ENCODE measurements around the gene ATP6V1F. TPM values are rescaled to one million over a fixed set of nuclear protein-coding genes. Genes with fewer than 3 reads are reported as not detected.
A peak's percentile ranks its signal among the peaks of the same experiment; 100 is the strongest.

The ATP6V1F gene
- total RNA-seq, 2 experiments from 2014 or later: 108 to 155 TPM

DNA sequence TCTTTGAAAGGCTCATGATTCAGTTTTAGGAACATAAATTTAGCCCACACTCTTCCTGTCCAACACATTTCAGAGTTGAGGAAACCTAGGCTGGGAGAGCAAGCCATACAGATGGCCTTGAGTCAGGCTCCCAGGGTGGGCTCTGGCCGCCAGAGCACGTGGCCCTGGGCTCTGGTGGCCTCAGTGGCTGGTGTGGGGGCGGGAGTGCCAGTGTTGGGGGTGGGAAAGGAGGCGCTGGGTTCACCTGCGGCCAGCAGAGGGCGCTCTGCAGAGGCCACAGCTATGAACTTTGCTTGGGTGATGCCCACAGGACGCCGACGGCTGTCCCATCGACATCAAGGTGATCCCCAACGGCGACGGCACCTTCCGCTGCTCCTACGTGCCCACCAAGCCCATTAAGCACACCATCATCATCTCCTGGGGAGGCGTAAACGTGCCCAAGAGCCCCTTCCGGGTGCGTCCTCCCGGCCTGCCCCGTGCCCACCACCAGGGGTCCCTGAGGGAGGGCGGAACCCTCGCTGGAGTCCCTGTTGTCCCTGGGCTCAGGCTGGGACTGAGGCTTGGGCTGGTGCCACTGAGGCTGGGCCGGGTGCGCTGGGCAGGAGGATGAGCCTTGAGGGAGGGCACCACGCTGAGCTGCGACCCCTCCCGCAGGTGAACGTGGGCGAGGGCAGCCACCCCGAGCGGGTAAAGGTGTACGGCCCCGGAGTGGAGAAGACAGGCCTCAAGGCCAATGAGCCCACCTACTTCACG, 20.6 kb upstream of the ATP6V1F start:
- H3K4me1 ChIP-seq (ENCODE audit: insufficient read depth, low read length, poor library complexity, severe bottlenecking): peaks cover 3% of the 10 kb centered on the region
- no peak overlapping the region for H2AFZ ChIP-seq (ENCODE audit: low read length)
- BruUV-seq (replicated peaks): no TSS peak
- TF ChIP-seq EZH2phosphoT487 (IDR thresholded peaks at IDR 0.05; ENCODE audit: borderline replicate concordance, low read depth, low read length): no peak
- TF ChIP-seq, protein P1, sequence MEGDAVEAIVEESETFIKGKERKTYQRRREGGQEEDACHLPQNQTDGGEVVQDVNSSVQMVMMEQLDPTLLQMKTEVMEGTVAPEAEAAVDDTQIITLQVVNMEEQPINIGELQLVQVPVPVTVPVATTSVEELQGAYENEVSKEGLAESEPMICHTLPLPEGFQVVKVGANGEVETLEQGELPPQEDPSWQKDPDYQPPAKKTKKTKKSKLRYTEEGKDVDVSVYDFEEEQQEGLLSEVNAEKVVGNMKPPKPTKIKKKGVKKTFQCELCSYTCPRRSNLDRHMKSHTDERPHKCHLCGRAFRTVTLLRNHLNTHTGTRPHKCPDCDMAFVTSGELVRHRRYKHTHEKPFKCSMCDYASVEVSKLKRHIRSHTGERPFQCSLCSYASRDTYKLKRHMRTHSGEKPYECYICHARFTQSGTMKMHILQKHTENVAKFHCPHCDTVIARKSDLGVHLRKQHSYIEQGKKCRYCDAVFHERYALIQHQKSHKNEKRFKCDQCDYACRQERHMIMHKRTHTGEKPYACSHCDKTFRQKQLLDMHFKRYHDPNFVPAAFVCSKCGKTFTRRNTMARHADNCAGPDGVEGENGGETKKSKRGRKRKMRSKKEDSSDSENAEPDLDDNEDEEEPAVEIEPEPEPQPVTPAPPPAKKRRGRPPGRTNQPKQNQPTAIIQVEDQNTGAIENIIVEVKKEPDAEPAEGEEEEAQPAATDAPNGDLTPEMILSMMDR (conservative IDR thresholded peaks at IDR 0.05; ENCODE audit: low read length): peak; percentile 92
- POLR2A ChIA-PET: interaction anchor here (0.5 kb wide), 1 partner anchor 335 kb away, joined by 5 read pairs; no protein-coding TSS in a partner anchor
- intact Hi-C loops (cut with micrococcal nuclease; ENCODE audit: unreplicated experiment): loop anchor here (1.0 to 5.0 kb wide), 3 partner anchors 41 to 370 kb away; no protein-coding TSS in a partner anchor
- H3K9me3 ChIP-seq (ENCODE audit: low read length): no peaks in the 10 kb centered on the region
- no peaks in the 10 kb centered on the region for H3K36me3 ChIP-seq (ENCODE audit: insufficient read depth, low read length)
- H3K4me3 ChIP-seq (ENCODE audit: low read depth, low read length, poor library complexity, severe bottlenecking): no peak overlapping the region
- no peak overlapping the region for H3K27ac ChIP-seq (ENCODE audit: low read depth, low read length, poor library complexity, severe bottlenecking)
- no peaks in the 10 kb centered on the region for H4K20me1 ChIP-seq (ENCODE audit: insufficient read depth, low read length)
- H3K9me2 ChIP-seq (ENCODE audit: insufficient read depth, low read length): no peaks in the 10 kb centered on the region
- CTCF ChIA-PET (ENCODE audit: unreplicated experiment): interaction anchor here (0.6 to 0.7 kb wide), 2 partner anchors 20 to 249 kb away, joined by 3 read pairs; partner anchors contain the start of gene ATP6V1F
- H3K4me2 ChIP-seq (ENCODE audit: low read length): no peak overlapping the region
- peak; percentile 66 for DNase-seq (ENCODE audit: low spot score)
- no peaks in the 10 kb centered on the region for H3K79me2 ChIP-seq (ENCODE audit: insufficient read depth, low read depth, low read length)

DNA sequence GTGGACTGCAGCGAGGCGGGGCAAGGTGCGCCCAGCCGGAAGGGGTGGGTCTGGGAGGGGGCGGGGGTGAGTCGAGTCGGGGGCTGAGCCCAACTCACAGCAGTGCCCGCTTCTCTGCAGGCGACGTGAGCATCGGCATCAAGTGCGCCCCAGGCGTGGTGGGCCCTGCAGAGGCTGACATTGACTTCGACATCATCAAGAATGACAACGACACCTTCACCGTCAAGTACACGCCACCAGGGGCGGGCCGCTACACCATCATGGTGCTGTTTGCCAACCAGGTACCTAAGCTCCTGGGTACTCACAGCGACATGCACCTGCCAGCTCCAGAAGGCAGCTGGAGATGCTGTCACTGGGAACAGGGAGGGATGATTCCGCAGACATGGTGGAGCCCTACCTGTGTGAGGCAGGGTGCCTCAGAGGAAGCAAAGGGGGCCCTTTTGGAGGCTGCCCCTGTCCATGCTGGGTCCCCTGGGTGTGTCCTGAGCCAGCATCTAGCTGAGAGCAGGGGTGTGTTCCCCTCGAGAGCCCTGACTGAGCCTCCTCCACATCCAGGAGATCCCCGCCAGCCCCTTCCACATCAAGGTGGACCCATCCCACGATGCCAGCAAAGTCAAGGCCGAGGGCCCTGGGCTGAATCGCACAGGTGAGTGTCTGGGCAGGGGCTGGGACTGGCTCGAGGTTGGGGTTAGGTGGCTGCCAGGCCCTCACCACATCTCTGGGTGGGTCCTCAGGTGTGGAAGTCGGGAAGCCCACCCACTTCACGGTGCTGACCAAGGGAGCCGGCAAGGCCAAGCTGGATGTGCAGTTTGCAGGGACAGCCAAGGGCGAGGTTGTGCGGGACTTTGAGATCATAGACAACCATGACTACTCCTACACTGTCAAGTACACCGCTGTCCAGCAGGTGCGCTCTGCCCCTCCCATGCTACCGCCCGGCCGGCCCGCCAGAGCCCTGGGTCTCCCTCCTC, 19.7 kb upstream of the ATP6V1F start:
- no peak for DNase-seq (ENCODE audit: low spot score)
- ChIA-PET CTCF (ENCODE audit: unreplicated experiment) (interaction anchor here (0.6 kb wide), 1 partner anchor 19 kb away, joined by 3 read pairs; the partner anchor contains the start of gene ATP6V1F), POLR2A (interaction anchor here (0.5 kb wide), 1 partner anchor 336 kb away, joined by 5 read pairs; no protein-coding TSS in a partner anchor)
- H3K4me1 ChIP-seq (ENCODE audit: insufficient read depth, low read length, poor library complexity, severe bottlenecking): peaks cover 3% of the 10 kb centered on the region
- TF ChIP-seq EZH2phosphoT487 (IDR thresholded peaks at IDR 0.05; ENCODE audit: borderline replicate concordance, low read depth, low read length): no peak
- TF ChIP-seq, protein P1 (conservative IDR thresholded peaks at IDR 0.05; ENCODE audit: low read length): no peak
- no peaks in the 10 kb centered on the region for H4K20me1 ChIP-seq (ENCODE audit: insufficient read depth, low read length)
- no TSS peak for BruUV-seq (replicated peaks)
- no peak overlapping the region for H3K4me3 ChIP-seq (ENCODE audit: low read depth, low read length, poor library complexity, severe bottlenecking)
- no peak overlapping the region for H3K4me2 ChIP-seq (ENCODE audit: low read length)
- H3K9me3 ChIP-seq (ENCODE audit: low read length): no peaks in the 10 kb centered on the region
- no peaks in the 10 kb centered on the region for H3K9me2 ChIP-seq (ENCODE audit: insufficient read depth, low read length)
- no peak overlapping the region for H2AFZ ChIP-seq (ENCODE audit: low read length)
- intact Hi-C loops (cut with micrococcal nuclease; ENCODE audit: unreplicated experiment): loop anchor here (1.0 to 5.0 kb wide), 3 partner anchors 40 to 369 kb away; no protein-coding TSS in a partner anchor
- no peaks in the 10 kb centered on the region for H3K36me3 ChIP-seq (ENCODE audit: insufficient read depth, low read length)
- H3K27ac ChIP-seq (ENCODE audit: low read depth, low read length, poor library complexity, severe bottlenecking): no peak overlapping the region
- H3K79me2 ChIP-seq (ENCODE audit: insufficient read depth, low read depth, low read length): no peaks in the 10 kb centered on the region

Data from OCI-LY7 (cell line).